Measurements from ENCODE around the gene ZNF697.
"Not testable (repeated sequence)": the region's sequence is repeated elsewhere in the genome, so short reads cannot be mapped to it uniquely, and the experiment has no call there.

DNA sequence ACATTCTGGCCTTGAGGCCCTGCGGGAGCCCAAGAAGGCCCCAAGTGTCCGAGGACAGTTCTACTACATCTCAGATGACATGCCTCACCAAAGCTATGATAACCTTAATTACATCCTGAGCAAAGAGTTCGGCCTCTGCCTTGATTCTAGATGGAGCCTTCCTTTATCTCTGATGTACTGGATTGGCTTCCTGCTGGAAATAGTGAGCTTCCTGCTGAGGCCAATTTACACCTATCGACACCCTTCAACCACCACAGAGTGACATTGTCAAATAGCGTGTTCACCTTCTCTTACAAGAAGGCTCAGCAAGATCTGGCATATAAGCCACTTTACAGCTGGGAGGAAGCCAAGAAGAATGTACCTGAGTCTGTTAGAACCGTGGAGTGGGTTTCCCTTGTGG lies 39.2 kb downstream of the ZNF697 start:
- TF ChIP-seq, protein P1, sequence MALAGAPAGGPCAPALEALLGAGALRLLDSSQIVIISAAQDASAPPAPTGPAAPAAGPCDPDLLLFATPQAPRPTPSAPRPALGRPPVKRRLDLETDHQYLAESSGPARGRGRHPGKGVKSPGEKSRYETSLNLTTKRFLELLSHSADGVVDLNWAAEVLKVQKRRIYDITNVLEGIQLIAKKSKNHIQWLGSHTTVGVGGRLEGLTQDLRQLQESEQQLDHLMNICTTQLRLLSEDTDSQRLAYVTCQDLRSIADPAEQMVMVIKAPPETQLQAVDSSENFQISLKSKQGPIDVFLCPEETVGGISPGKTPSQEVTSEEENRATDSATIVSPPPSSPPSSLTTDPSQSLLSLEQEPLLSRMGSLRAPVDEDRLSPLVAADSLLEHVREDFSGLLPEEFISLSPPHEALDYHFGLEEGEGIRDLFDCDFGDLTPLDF (CRISPR knock-in tag; IDR thresholded peaks at IDR 0.05), result not testable (repeated sequence)
- TF ChIP-seq HDAC2 (IDR thresholded peaks at IDR 0.05); IFI16 (CRISPR knock-in tag; IDR thresholded peaks at IDR 0.05); HNRNPH1 (optimal IDR thresholded peaks at IDR 0.05; ENCODE audit: low read depth, low read length); KDM5B (IDR thresholded peaks at IDR 0.05; ENCODE audit: insufficient replicate concordance, low read depth, low read length): not testable (repeated sequence)
